ENCODE data around the gene HES2.
"Not testable (repeated sequence)": the region's sequence is repeated elsewhere in the genome, so short reads cannot be mapped to it uniquely, and the experiment has no call there.

Gene HES2

GRCh38 chr1:6435129-6435528 is 15.4 kb upstream of the HES2 start:
- no peak for DNase-seq

GRCh38 chr1:6434186-6434585 is 14.5 kb upstream of the HES2 start:
- no peak for DNase-seq

- DNase-seq = not testable (repeated sequence)
Observed at GRCh38 chr1:6431645-6432579, 12.2 kb upstream of the HES2 start.

GRCh38 chr1:6429660-6430411 is 10.1 kb upstream of the HES2 start:
- DNase-seq = not testable (repeated sequence)

GRCh38 chr1:6428453-6428852 is 8.7 kb upstream of the HES2 start:
- not testable (repeated sequence) for DNase-seq

- no peak for DNase-seq
Observed at GRCh38 chr1:6427441-6428390, 8.0 kb upstream of the HES2 start.

- DNase-seq = no peak
Observed at GRCh38 chr1:6426972-6427350, 7.2 kb upstream of the HES2 start.

- DNase-seq = no peak
Observed at GRCh38 chr1:6426277-6426971, 6.7 kb upstream of the HES2 start.

- no peak for DNase-seq
Observed at GRCh38 chr1:6425658-6426057, 5.9 kb upstream of the HES2 start.

GRCh38 chr1:6424619-6425593 is 5.2 kb upstream of the HES2 start, which contains the start of gene ESPN:
TSS of gene ESPN (plus strand) at chr1:6424776. CDS start at chr1:6424956, 180 bp downstream.
- DNase-seq = no peak

- no peak for DNase-seq
Observed at GRCh38 chr1:6424000-6424565, 4.4 kb upstream of the HES2 start.

- peak; percentile 62 for DNase-seq
Observed at GRCh38 chr1:6423321-6423999, 3.7 kb upstream of the HES2 start.

GRCh38 chr1:6421266-6421665 is 1.5 kb upstream of the HES2 start:
- no peak for DNase-seq

- DNase-seq = no peak
Observed at GRCh38 chr1:6420454-6421042, 829 bp upstream of the HES2 start.

GRCh38 chr1:6419397-6419803 is 319 bp downstream of the HES2 start:
- DNase-seq = no peak

- DNase-seq = no peak
Observed at GRCh38 chr1:6418668-6419396, 887 bp downstream of the HES2 start.

- DNase-seq = no peak
Observed at GRCh38 chr1:6417961-6418667, 1.6 kb downstream of the HES2 start.

GRCh38 chr1:6416906-6417305 is 2.8 kb downstream of the HES2 start:
- no peak for DNase-seq
